ENCODE results near the gene ALDH1L1.

DNA sequence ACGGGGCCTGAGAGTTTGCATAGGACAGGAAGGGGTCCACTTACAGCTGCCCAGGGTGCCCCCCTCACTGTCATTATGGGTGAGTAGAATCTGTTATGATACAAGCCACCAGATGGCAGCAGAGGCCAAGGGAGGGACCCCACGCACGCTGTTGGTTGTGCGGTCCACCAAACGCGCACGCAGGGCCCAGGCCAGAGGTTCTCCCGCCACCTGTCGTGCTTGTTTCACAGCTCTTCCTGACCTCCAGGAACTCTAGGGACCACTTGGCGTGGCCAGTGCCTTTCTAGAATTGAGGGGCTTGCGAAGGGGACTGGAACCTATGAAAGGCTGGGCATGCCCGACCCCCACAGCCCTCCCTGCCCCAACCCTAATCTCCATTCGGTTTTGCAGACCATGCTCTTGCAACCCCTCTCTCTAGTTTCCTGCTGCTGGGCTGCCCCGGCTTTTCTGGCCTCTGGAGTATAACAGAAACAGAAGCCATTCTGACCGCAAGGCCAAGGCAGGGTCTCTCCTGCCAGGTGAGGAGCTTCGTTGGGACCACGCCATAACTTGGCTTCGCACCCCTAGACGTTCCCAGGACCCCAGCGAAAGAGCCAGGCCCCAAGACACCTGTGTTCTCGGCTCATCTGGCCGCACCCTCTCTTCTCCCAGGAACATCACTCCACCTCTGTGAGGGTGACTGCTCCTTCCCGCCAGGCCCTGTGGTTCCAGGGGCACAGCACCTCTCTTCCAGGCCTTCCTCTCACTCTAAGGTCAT is 46.0 kb downstream of the ALDH1L1 start:
- TF ChIP-seq, protein P1, sequence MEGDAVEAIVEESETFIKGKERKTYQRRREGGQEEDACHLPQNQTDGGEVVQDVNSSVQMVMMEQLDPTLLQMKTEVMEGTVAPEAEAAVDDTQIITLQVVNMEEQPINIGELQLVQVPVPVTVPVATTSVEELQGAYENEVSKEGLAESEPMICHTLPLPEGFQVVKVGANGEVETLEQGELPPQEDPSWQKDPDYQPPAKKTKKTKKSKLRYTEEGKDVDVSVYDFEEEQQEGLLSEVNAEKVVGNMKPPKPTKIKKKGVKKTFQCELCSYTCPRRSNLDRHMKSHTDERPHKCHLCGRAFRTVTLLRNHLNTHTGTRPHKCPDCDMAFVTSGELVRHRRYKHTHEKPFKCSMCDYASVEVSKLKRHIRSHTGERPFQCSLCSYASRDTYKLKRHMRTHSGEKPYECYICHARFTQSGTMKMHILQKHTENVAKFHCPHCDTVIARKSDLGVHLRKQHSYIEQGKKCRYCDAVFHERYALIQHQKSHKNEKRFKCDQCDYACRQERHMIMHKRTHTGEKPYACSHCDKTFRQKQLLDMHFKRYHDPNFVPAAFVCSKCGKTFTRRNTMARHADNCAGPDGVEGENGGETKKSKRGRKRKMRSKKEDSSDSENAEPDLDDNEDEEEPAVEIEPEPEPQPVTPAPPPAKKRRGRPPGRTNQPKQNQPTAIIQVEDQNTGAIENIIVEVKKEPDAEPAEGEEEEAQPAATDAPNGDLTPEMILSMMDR (conservative IDR thresholded peaks at IDR 0.05) = peak; percentile 85
- TF ChIP-seq EZH2 (IDR thresholded peaks at IDR 0.05; ENCODE audit: low read depth) = no peak
